ENCODE results near the gene CORO1C.

The CORO1C gene

DNA sequence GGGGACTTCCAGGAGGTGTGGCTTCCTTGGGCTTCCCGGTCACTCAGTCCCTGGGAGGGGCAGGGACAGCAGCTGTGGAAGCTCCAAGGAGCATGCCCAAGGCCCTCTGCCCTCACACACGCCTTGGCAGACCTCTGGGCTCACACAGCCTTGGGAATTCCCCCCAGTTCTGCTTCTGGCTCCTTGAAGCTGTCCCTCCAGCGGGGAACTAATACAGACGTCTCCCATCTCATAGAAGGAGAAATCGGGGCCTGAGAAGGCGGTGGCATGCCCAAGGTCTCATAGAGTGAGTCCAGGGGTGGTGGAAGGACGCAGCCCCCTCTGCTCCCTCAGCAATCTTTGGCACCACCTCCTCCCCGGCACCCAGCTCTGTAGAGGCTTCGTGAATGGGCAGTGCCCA lies 117.8 kb downstream of the CORO1C start:
- DNase-seq, result no peak

DNA sequence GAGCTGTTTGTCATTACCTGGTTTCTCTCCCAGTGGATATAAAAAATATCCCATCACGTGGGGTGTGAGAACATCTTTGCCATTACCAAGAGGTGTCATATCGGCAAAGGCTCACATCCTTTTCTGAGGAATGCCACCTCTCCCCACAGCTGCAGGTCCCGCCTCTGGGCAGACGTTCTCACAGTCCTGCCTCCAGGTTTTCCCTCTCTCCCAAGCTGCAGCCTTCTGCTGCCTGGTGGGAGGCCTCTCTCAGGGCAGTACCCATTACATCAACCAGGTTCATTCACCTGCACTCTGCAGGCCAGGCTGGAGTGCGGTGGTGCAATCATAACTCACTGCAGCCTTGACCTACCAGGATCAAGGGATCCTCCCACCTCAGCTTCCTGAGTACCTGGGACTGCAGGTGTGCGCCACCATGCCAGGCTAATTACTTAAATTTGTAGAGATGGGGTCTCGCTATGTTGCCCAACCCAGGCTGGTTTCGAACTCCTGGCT lies 118.5 kb downstream of the CORO1C start:
- no peak for DNase-seq

DNA sequence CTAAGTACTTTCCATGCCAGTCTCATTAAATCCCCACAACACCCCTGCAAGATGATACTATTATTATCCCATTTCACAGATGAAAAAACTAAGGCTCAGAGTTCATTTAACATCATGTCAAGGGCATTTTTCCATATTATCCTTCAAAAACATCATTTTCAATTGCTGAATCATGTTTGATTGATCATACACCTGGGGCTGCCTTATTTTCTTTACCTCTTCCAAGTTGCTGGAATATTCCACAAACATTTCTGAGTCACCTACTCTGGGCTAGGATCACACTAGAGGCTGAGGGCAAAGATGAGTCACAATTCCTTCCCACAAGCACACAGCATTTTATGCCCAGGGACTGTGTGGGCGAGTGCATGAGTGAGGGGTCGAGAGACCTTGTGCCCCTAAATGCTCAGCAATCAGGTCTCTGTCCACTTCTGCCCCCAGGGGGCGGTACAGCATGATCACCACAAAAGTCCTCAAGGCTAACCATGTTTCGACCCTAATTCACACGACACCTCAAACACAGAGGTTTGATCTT lies 119.4 kb downstream of the CORO1C start:
- peak; percentile 50 for DNase-seq

DNA sequence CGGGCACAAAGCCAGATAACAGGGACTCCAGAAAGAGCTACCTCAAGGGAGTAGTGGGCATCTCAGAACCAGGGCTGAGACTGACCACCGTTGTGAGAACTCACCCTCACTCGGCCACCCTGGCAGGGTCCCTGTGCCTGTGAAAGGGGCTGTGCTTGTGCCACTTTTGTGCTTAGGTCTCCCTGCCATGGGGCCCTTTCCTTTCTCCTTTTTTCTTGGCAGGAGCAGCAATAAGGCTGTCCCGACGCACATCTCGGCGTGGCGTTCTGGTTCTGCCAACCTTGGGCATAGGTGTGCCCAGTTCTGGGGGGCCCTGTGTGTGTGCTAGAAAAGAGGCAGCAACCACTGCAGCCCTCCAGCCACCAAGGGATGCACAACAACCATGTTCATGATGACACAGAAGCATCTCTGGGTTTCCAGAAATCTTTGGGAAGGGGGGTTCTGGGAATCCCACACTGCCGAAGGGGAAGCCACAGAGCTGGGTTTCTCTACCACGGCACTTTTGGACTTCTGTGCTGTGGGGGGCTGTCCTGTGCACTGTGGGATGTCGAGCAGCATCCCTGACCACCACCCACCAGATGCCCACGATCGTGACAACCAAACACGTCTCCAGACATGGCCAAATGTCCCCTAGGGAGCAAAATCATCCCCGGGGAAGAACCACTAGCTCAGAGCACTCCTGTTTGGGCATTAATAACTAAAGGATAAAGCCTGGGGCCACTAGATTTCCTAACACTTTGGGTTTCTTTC lies 120.3 kb downstream of the CORO1C start:
- DNase-seq, result no peak

DNA sequence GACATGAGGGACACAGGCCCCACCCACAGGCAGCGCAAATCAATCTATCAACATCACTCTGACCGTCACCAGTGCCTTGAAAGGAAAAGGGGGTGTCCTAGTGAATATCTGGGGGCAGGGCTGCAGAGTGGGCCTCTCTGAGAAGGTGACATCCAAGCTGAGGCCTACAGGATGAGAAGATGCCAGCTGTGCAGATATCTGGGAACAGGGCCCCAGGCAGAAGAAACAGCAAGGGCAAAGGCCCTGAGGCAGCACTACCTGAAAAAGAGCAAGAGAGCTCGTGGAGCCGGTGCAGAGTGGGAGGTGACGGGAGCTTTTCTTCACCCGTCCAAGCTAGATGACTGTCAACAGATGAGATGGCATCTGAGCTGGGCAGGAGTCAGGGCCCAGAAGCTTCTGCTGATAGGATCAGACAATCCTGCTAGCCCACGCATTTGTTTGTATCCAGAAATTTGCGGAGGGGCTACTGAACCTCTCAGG lies 120.9 kb downstream of the CORO1C start:
- DNase-seq, result no peak

DNA sequence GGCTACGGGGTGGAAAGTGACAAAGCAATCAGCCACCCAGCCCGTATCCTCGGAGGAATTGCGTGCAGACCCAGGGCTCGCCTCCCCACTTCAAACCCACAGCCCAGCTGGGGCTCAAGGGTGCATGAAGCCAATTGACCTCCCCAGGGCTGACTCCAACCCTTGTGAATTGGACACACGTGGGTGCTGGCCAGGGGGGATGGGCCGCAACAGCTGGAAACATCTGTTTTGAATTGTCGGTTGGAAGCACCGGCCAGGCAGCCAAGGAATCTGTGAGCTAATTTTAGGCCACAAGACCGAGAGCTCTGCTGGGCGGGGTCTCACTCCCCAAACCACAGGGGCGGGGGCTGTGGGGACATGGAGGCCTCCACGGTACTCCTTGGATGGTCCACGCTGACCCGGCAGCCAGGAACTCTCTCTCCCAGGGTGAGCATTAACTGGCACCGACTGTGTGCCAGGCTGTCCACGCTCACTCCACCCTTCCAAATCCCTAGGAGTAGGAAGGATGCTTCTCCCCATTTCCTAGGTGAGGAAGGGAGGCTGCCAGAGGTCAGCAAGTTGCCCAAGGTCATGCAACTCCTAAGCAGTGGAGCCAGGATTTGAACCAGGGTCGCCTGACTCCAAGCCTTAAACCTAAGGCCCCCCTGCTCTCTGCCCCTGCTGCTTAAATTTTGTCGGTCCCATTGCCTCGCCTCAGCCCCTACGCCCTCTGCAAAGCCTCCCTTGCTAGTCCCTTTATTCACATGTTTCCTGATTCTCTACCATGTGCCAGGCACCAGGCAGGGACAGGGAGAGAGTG lies 121.6 kb downstream of the CORO1C start:
- no peak for DNase-seq

DNA sequence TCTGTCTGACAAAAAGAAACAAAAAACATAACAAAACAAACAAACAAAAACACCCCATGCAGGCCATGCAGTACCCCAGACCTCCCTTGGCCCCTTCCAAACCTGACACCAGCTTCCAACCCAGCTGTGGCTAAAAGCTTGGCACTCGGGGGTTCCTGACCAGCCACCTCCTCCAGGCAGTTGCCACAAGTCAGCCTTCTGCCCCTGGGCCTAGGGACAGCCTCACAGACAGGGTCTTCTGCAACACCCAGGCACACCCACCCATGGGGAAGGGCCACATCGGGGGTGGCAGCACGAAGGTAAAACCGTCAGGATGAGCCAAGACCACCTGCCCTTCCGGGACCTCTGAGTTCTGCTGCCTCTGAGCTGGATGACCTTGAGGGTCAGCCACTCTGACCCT lies 122.7 kb downstream of the CORO1C start:
- DNase-seq, result no peak

DNA sequence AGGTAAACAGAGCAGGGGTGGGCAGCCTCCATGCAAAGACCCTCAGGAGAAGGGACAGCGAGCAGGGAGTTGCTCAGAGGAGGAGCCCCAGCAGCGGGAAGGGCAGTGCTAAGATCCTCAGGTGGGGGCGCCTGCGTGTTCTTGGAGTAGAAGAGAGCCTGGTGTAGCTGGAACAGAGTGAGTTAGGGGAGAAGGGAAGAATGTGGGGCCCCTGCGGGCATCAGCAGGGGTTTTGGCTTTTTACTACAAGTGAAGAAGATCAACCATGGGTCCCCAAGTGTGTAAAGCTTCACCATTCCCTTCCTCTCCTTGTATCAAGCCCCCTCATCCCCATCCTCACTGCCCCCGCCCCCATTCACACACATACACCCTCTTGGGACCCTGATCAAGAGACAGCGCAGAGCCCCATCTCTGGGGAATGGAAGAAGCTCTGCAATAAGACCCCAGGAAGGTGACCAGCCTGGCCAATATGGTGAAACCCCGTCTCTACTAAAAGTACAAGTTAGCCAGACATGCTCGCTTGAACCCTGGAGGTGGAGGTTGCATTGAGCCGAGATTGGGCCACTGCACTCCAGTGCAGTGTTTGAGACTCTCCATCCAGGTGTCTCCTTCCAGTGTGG lies 123.2 kb downstream of the CORO1C start:
- DNase-seq, result no peak

DNA sequence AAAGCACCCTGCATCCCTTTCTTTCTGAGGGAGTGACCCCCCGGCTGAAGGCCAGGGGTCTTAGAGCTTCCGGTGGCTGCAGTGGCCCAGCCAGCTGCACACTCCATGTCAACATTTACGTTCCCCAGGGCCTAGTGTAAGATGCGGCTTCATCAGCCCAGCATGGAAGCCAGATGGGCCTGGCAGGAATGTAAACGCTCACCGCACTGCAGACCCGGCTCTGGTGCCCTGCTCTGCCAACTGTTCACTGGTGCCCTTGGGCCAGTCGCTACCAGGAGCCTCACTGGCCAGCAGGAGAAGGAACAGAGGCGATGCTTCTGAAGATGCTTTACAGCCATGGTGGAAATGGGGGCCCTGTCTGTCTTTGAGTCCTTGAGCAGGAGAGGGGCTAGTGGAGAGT lies 124.8 kb downstream of the CORO1C start:
- DNase-seq, result no peak

DNA sequence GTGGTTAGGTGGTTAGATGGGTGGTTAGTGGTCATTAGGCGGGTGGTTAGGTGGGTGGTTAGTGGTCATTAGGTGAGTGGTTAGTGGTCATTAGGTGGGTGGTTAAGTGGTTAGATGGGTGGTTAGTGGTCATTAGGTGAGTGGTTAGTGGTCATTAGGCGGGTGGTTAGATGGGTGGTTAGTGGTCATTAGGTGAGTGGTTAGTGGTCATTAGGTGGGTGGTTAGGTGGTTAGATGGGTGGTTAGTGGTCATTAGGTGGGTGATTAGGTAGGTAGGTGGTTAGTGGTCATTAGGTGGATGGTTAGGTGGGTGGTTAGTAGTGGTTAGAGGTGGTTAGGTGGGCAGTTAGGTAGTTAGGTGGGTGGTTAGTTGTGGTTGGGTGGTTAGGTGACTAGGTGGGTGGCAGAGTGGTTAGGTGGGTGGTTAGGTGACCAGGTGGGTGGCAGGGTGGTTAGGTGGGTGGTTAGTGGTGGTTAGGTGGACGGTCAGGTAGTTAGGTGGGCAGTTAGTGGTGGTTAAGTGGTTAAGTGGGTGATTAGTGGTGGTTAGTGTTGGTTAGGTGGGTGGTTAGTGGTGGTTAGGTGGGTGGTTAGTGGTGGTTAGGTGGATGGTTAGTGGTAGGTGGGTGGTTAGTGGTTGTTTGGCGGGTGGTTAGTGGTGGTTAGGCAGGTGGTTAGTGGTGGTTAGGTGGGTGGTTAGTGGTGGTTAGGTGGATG lies 125.5 kb downstream of the CORO1C start:
- DNase-seq, result no peak

DNA sequence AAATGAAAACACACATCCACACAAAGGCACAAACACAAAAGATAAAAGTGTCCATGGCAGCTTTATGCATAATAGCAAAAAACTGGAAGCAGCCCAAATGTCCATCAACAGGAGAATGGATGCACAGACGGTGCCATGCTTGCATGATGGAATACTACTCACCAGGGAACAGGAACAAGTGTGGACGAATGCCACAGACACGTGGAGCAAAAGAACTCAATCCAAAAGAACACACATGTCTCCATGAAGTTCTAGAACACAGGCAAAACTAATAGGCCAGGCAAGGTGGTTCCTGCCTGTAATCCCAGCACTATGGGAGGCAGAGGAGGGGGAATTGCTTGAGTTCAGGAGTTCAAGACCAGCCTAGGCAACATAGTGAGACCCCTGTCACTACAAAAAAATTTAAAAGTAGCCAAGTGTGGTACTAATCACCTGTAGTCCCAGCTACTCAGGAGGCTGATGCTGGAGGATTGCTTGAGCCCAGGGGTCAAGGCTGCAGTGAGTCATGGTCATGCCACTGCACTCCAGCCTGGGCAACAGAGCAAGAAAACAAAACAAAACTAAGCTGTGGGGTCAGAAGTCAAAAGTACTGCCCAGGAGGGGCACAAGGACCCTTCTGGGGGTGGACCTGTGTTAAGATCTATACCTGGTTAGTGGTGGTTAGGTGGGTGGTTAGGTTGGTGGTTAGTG lies 126.2 kb downstream of the CORO1C start:
- no peak for DNase-seq

DNA sequence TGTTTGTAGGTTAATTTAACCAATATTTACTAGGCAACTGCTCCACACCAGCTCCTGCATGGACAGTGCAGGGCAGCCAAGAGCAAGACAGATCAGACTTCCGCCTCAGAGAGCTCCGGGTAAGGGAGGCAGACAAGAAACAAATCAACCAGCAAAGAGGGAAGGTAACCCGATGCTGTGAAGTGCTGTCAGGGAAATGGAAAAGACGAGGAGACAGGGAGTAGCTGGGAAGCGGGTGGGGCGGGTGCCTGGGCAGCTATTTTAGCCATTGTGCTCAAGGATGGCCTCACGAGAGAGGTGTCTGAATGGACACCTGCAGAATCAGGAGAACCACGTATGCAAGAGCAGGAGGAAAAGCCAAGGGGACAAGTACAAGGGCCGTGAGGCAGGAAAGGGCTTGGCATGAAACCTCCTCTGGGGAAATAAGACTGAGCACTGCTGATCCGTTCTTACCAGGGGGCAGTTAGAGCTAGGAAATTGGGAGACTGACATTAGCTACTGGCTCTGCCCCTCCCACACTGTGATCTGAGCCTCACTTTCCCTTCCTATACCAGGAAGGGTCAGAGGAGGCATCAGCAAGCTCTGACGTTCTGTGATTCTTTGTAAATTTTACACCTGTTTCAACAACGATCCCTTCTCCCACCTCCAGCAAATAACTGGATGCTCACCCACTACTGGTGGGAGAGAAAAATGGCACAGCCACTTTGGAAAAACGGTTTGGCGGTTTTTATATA lies 126.9 kb downstream of the CORO1C start:
- no peak for DNase-seq

DNA sequence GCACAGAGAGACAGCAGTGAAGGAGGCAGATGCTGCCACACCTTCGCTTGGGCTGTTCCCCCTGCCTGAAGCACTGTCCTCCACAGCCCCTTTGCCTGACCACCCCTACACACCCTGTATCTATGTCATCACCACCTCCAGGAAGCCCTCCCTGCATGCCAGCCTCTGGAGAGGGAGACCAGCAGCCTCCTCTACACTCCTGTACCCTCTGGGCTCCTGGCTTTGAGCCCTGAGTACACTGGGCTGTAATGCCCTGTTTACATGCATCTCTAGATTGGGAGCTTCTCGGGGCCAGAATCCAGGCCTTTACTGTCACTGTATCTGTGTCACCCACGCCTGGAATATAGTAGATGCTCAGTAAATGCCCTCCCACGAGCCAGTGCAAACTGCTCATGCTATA lies 127.6 kb downstream of the CORO1C start:
- DNase-seq, result no peak

DNA sequence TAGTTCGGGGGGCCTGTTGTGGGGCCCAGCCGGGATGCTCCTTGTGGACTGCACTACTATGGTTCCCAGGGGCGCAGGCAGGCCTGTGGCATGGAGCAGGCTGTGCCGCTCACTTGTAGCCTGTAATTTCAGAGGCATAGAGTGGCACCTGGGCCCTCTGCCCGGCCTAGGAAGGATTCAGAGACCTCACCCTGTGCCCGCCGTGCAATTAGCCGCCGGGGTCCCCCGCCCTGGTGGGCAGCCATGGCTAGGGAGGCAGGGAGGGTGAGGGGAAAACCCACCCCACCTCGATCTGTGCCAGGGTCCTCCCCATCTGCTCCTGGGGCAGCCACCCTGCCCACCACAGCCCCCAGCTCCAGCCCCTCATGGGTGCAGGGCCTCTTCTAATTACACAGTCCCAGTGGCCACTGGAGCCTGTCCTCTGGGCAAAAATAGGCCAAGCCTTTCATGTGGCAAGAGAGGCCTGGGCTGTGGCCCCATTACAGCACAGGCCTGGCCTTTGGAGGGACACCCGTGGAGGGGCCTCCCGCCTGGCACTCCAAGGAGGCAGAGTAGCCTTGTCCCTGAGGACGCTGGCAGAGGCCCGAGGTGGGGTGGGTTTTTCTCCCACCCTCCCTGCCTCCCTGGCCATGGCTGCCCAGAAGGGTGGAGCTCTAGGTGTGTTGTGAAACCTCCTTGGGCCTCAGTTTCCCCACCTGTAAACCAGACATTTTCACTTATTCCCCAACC lies 128.2 kb downstream of the CORO1C start:
- DNase-seq, result no peak

DNA sequence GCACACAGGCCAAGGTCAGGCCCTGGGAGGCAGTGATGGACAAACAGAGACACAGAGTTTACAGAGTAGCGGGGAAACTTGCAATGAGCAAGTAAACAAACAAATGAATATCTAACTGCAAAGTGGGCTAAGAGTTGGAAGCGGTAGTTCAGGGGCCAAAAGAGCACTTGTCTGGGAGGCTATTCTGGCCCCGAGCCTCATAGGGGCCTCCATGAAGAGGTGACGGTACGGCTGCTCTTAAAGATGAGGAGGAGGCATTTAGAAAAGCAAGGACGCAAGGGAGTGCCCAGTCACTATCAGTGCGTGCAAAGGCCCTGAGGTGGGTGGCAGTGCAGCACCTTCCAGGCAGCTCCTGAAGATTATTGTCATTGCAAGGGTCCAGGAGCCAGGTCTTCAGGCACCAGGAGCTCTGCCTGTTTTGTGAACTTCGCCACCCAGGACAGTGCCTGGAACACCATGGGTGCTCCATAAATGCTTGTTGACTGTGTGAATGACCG lies 129.1 kb downstream of the CORO1C start:
- no peak for DNase-seq

DNA sequence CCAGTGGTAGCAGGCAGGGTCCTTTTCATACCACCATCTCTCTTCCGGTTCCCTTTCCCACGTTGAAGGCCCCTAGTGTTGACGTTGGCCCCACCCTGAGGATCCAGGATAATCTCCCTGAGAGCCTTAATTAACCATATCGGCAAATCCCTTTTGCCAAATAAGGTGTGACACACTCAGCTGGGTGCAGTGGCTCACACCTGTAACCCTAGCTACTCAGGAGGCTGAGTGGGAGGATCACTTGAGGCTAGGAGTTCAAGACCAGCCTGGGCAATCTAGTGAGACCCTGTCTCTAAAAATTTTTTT lies 130.7 kb downstream of the CORO1C start:
- no peak for DNase-seq

DNA sequence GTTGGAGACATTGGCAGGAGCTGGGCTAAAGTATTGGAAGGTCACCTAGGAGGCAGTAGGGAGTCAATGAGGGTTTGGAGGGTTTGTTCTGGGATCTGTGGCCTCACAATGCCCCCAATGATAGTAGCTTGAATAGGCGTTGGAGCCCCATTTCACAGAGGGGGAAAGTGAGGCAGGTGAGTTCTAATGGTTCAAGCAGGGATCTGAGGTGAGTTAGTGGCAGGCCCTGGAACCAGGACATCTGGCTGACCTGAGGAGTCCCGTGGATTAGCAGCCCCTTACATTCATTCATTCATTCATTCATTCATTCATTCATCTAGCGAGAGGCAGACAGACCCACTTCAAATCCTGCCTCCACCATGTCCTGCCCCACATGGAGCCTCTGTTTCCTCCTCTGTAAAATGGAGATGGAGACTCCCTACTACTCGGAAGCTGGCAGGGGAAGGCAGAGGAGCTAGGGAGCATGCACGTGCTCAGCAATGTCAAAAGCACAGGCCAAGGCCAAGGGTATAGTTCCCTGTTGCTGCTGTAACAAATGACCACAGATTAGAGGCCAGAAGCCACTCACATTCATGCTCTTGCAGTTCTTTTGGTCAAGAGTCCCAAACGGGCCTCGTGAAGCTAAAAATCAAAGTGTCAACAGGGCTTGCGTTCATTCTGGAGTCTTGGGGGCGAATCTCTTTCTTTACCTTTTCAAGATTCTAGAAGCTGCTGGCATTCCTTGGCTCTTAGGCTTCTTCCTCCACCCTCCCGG lies 131.2 kb downstream of the CORO1C start:
- no peak for DNase-seq

DNA sequence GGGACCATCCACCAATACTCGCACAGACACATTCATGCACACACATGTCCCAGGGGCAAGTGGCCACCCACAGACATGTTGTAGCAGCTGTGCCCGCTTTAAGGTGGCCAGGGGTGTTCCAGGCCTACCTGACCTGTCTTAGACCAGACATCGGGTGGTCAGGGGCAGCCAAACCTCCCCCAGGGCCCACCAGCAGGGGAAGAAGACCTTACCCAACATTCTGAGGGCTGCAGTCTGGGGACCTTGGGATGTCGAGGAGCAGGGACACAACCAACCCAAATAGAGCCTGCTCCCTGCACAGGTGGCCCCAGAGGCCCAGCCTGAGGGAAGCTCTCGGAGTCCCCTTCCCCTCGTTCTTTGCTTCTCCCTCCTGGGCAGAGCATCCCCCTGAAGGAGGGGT lies 131.8 kb downstream of the CORO1C start:
- DNase-seq, result no peak

DNA sequence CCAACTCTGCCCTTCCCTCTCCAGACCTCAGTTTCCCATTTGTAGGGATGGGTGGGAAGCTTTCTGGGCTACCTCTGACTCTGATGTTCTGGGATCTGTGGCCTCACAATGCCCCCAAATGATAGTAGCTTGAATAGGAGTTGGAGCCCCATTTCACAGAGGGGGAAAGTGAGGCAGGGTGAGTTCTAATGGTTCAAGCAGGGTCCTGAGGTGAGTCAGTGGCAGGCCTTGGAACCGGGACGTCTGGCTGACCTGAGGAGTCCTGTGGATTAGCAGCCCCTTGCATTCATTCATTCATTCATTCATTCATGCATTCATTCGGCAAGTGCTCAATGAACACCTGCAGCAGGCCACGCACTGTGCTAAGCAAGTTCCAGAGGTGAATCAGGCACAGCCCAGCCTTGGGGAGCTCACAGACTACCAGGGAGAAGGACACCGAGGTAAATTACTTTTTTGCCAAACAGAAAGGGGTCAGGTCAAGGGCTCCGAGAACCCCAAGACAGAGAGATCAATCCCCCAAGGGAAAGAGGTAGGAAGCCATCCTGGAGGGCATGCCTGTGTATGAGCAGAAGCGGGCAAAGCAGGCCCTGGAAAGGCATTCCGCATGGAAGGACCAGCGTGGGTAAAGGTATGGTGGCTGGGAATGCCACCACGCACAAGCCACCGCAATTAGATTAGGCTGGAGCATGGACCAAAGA lies 132.6 kb downstream of the CORO1C start:
- DNase-seq, result no peak
